ENCODE measurements around the gene THSD1. TPM values are rescaled to one million over a fixed set of nuclear protein-coding genes. Genes with fewer than 3 reads are reported as not detected.

Gene THSD1
- total RNA-seq, 1 donor from 2014 or later: 19.5 TPM

- TF ChIP-seq CTCF (IDR thresholded peaks at IDR 0.05; ENCODE audit: insufficient read depth, low read length, severe bottlenecking): no peak
- no peak overlapping the region for H3K4me3 ChIP-seq (ENCODE audit: low read depth, low read length)
- no peaks in the 10 kb centered on the region for H3K27me3 ChIP-seq (ENCODE audit: control insufficient read depth, insufficient read depth, low read length)
- no peaks in the 10 kb centered on the region for H3K36me3 ChIP-seq (ENCODE audit: control insufficient read depth, insufficient read depth, low read length)
- DNase-seq (ENCODE audit: low read depth) (no peak), FAIRE-seq (no peak)
These were observed 45.3 kb upstream of the THSD1 start for GRCh38 chr13:52451135-52451804.

- DNase-seq (ENCODE audit: low read depth) (no peak), FAIRE-seq (no peak)
- TF ChIP-seq CTCF (IDR thresholded peaks at IDR 0.05; ENCODE audit: insufficient read depth, low read length, severe bottlenecking): no peak
- H3K4me3 ChIP-seq (ENCODE audit: low read depth, low read length): no peak overlapping the region
- no peaks in the 10 kb centered on the region for H3K36me3 ChIP-seq (ENCODE audit: control insufficient read depth, insufficient read depth, low read length)
- no peaks in the 10 kb centered on the region for H3K27me3 ChIP-seq (ENCODE audit: control insufficient read depth, insufficient read depth, low read length)
These were observed 44.8 kb upstream of the THSD1 start for GRCh38 chr13:52450793-52451116.

- peak; percentile 99 for TF ChIP-seq CTCF (IDR thresholded peaks at IDR 0.05; ENCODE audit: insufficient read depth, low read length, severe bottlenecking)
- DNase-seq (ENCODE audit: low read depth) (peak; percentile 75), FAIRE-seq (no peak)
- peak within 1 kb of the TSS; percentile 82 for H3K4me3 ChIP-seq (ENCODE audit: low read depth, low read length)
- H3K27me3 ChIP-seq (ENCODE audit: control insufficient read depth, insufficient read depth, low read length): no peaks in the 10 kb centered on the region
- H3K36me3 ChIP-seq (ENCODE audit: control insufficient read depth, insufficient read depth, low read length): no peaks in the 10 kb centered on the region
These were observed 44.2 kb upstream of the THSD1 start, which contains the start of gene VPS36 for GRCh38 chr13:52450012-52450792. VPS36 (minus strand) TSS chr13:52450634; CDS start chr13:52450594, 40 bp downstream.

GRCh38 chr13:52449331-52450011 lies 43.5 kb upstream of the THSD1 start:
- TF ChIP-seq CTCF (IDR thresholded peaks at IDR 0.05; ENCODE audit: insufficient read depth, low read length, severe bottlenecking): no peak
- DNase-seq (ENCODE audit: low read depth) (peak; percentile 13), FAIRE-seq (no peak)
- peak overlapping the region; percentile 82 for H3K4me3 ChIP-seq (ENCODE audit: low read depth, low read length)
- no peaks in the 10 kb centered on the region for H3K36me3 ChIP-seq (ENCODE audit: control insufficient read depth, insufficient read depth, low read length)
- no peaks in the 10 kb centered on the region for H3K27me3 ChIP-seq (ENCODE audit: control insufficient read depth, insufficient read depth, low read length)

- FAIRE-seq (no peak), DNase-seq (ENCODE audit: low read depth) (peak; percentile 28)
- H3K27me3 ChIP-seq (ENCODE audit: control insufficient read depth, insufficient read depth, low read length): no peaks in the 10 kb centered on the region
- no peak overlapping the region for H3K4me3 ChIP-seq (ENCODE audit: low read depth, low read length)
- no peak for TF ChIP-seq CTCF (IDR thresholded peaks at IDR 0.05; ENCODE audit: insufficient read depth, low read length, severe bottlenecking)
- H3K36me3 ChIP-seq (ENCODE audit: control insufficient read depth, insufficient read depth, low read length): peaks cover 2% of the 10 kb centered on the region
These were observed 42.0 kb upstream of the THSD1 start for GRCh38 chr13:52447815-52448552.

Measured in bronchial epithelial cell (primary cell).